Measurements from ENCODE around the gene MICAL3.

The MICAL3 gene

DNA sequence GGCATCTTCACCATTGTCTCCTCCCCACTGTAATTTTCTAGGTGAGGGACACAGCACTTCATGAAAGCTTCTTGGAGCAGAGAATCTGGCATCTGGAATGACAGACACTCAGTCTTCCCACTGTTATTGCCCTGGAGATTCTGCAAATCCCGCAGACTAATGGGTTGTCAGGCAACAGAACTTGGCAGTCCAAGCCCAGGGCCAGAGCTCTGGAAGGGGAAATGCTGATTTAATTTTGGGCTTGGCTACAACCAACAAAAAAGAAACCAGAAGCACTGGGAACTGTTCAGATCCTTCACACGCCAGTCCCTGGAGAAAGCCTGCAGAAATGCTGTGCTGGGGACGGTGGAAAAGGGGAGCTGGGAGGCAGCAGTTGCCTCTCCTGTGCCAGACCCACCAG is 178.6 kb downstream of the MICAL3 start:
- 0 out of 2 replicates have a peak, but pooled peaks cover 3% of the 10 kb centered on the region for H3K36me3 ChIP-seq (ENCODE audit: control insufficient read depth, insufficient read depth, low read length)
- no peaks in the 10 kb centered on the region; the same call in 1 of the 2 replicates for H3K4me1 ChIP-seq (ENCODE audit: control insufficient read depth, insufficient read depth, low read length)
- DNase-seq (ENCODE audit: low read depth, low spot score) = no peak
- H3K9me3 ChIP-seq (ENCODE audit: control insufficient read depth, insufficient read depth, low read length) = no peaks in the 10 kb centered on the region
- no CpG with 5 or more reads among the region's 3 CpGs for WGBS (ENCODE audit: insufficient coverage, insufficient read length)
- no peak overlapping the region for H3K27ac ChIP-seq (ENCODE audit: low read length)
- H3K27me3 ChIP-seq (ENCODE audit: control insufficient read depth, insufficient read depth, low read length) = no peaks in the 10 kb centered on the region
- H3K4me3 ChIP-seq (ENCODE audit: low read length) = no peak overlapping the region

DNA sequence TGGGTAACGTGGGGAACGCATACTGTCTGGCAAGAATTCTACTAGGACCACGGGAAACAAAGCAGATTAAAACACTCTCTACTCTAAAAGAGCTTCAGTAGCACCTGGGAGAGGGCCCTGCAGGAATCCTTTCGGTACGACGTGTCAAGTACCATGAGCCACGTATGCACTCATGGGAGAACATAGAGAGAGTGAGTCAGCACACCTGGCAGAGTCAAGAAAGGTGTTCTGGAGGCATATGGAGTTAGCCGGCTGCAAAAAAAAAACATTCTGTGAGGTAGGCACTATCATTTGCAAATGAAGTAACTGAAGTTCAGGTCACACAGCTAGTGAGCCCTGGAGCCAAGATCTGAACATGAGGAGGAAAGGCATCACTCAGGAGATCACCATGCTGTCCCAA is 179.0 kb downstream of the MICAL3 start:
- Histone ChIP-seq H3K4me3 (ENCODE audit: low read length) (no peak overlapping the region), H3K9me3 (ENCODE audit: control insufficient read depth, insufficient read depth, low read length) (no peaks in the 10 kb centered on the region), H3K27ac (ENCODE audit: low read length) (no peak overlapping the region), H3K36me3 (ENCODE audit: control insufficient read depth, insufficient read depth, low read length) (0 out of 2 replicates have a peak, but pooled peaks cover 3% of the 10 kb centered on the region), H3K4me1 (ENCODE audit: control insufficient read depth, insufficient read depth, low read length) (no peaks in the 10 kb centered on the region; the same call in 1 of the 2 replicates), H3K27me3 (ENCODE audit: control insufficient read depth, insufficient read depth, low read length) (no peaks in the 10 kb centered on the region)
- WGBS (ENCODE audit: insufficient coverage, insufficient read length) = no CpG with 5 or more reads among the region's 8 CpGs
- no peak for DNase-seq (ENCODE audit: low read depth, low spot score)

DNA sequence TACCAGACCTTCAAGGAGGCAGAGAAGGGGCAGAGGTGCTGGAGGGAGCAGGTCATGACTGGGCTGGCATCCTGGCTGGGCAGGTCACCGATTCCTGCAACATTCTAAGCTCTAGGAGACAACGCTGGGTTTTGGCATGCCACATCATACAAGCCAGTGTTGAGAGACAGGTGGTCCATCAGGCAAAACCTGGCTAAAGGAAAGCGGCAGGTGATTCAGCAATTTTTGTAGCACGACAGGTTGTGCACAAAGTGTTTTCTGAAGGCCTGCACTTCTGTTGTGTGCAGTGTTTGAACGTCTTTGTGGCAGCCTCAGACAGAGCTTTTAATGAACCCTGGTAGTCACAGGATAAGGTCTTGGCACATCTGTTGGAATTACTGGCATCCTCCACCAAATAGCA is 180.2 kb downstream of the MICAL3 start:
- Histone ChIP-seq H3K36me3 (ENCODE audit: control insufficient read depth, insufficient read depth, low read length) (0 out of 2 replicates have a peak, but pooled peaks cover 3% of the 10 kb centered on the region), H3K4me1 (ENCODE audit: control insufficient read depth, insufficient read depth, low read length) (no peaks in the 10 kb centered on the region; the same call in 1 of the 2 replicates), H3K4me3 (ENCODE audit: low read length) (no peak overlapping the region), H3K27ac (ENCODE audit: low read length) (no peak overlapping the region), H3K9me3 (ENCODE audit: control insufficient read depth, insufficient read depth, low read length) (no peaks in the 10 kb centered on the region), H3K27me3 (ENCODE audit: control insufficient read depth, insufficient read depth, low read length) (no peaks in the 10 kb centered on the region)
- DNase-seq (ENCODE audit: low read depth, low spot score) = no peak
- no CpG with 5 or more reads among the region's 5 CpGs for WGBS (ENCODE audit: insufficient coverage, insufficient read length)

DNA sequence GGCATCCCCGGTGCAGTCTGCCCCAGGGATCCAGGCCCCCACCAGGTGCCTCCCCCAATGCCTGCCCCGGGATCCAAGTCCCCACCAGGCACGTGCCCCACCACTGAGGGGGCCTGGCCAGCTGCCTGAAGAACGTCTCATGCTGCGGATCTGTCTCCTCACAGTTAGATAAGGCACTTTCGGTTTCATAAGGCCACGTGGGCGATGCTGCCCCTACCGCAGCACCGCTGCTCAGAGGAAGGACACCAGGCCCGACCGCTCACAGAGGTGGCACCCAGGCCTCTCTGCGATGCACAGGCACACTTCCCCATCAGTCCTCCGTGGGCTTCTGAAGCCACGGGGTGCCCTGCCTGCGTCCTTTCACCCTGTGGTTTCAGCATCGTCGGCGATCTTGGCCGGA is 182.0 kb downstream of the MICAL3 start:
- Histone ChIP-seq H3K27ac (ENCODE audit: low read length) (no peak overlapping the region), H3K4me3 (ENCODE audit: low read length) (no peak overlapping the region), H3K4me1 (ENCODE audit: control insufficient read depth, insufficient read depth, low read length) (no peaks in the 10 kb centered on the region; the same call in 1 of the 2 replicates), H3K36me3 (ENCODE audit: control insufficient read depth, insufficient read depth, low read length) (0 out of 2 replicates have a peak, but pooled peaks cover 3% of the 10 kb centered on the region), H3K9me3 (ENCODE audit: control insufficient read depth, insufficient read depth, low read length) (no peaks in the 10 kb centered on the region), H3K27me3 (ENCODE audit: control insufficient read depth, insufficient read depth, low read length) (no peaks in the 10 kb centered on the region)
- no peak for DNase-seq (ENCODE audit: low read depth, low spot score)
- WGBS (ENCODE audit: insufficient coverage, insufficient read length) = no CpG with 5 or more reads among the region's 20 CpGs

DNA sequence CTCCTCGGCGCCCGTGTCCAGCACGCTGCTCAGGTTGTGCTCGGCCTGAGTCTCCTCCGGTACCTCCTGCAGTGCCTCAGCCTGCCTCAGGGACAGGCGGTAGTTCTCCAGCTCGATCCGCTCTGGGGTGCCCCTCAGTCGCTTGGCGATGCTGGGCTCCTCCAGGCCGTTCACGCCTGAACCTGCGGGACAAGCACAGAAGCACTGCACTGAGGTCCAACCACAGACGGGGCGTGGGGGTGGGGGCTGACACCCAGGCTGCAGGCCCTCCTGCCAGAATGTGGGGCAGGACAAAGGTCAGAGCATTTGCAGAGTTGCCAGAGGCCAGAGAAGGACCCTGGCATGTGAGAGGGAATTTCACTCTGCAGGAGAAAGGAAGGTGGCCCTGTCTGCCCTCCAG is 182.5 kb downstream of the MICAL3 start:
- WGBS (ENCODE audit: insufficient coverage, insufficient read length) = no CpG with 5 or more reads among the region's 16 CpGs
- Histone ChIP-seq H3K27me3 (ENCODE audit: control insufficient read depth, insufficient read depth, low read length) (no peaks in the 10 kb centered on the region), H3K4me3 (ENCODE audit: low read length) (no peak overlapping the region), H3K27ac (ENCODE audit: low read length) (no peak overlapping the region), H3K36me3 (ENCODE audit: control insufficient read depth, insufficient read depth, low read length) (0 out of 2 replicates have a peak, but pooled peaks cover 3% of the 10 kb centered on the region), H3K9me3 (ENCODE audit: control insufficient read depth, insufficient read depth, low read length) (no peaks in the 10 kb centered on the region), H3K4me1 (ENCODE audit: control insufficient read depth, insufficient read depth, low read length) (no peaks in the 10 kb centered on the region; the same call in 1 of the 2 replicates)
- DNase-seq (ENCODE audit: low read depth, low spot score) = no peak

DNA sequence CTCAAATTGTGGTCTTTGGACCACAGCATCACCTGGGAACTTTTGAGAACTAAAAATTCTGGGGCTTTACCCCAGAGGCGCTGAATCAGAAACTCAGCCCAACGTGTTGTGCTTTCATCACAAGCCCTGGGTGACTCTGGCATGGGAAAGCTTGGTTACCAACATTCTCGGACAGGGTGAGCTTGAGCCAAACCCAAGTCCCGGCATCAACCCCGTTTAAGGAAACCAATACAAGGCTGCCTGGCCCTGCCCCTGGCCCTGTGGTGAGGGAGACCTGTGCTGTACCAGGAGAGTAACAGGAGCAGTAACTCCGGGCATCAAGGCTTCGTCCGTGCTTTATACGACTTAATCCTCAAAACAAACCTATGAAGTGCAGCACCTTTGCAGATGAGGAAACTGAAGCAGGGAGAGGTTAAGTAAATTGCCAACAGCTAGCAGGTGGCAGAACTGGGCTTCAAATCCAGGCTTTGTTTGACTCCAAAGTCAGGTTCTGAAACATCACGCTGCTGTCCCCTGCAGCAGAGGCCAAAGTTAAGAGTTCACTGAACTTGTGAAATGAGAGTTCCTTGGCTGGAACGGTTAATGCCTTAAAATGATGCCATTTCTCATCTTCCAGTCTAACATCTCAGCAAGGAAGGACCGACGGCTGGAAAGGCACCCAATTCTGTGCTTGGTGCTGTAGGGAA is 186.0 kb downstream of the MICAL3 start:
- WGBS (ENCODE audit: insufficient coverage, insufficient read length) = no CpG with 5 or more reads among the region's 13 CpGs

DNA sequence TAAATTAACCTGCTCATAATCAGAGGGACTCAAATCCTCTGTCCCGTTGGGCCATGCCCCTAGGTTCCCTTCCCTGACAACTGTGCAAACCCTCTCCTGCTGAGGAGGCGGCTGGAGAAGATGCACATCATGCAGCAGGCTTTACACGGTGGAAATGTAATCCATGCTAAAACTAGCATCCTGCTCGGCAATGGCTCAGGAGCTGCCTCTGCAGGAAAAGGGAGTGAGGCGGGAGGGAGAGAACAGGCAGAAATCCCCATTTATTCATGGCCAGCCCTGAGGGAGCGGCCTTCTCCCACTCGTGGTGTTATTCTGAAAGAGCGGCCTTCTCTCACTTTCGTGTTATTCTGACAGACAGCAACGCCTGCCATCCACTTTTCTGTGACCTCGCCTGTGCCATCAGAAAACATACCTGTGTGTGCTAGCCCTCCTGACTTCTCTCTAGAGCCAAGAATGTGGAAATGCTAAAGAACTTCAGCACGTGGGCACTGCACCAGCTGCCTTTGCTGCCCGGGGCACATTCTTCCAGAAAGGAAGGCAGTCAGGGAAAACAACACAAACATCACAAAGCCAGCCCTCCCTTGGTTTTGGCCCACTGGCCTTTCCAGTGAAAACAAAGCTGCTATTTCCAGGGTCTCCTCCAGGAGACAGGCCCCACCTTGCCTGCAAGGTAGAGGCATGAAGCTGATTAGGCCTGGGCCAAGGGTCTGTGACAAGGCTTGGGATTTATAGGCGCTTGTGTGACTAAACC is 187.2 kb downstream of the MICAL3 start:
- no CpG with 5 or more reads among the region's 14 CpGs for WGBS (ENCODE audit: insufficient coverage, insufficient read length)
- Histone ChIP-seq H3K36me3 (ENCODE audit: control insufficient read depth, insufficient read depth, low read length) (0 out of 2 replicates have a peak, but pooled peaks cover 3% of the 10 kb centered on the region), H3K27me3 (ENCODE audit: control insufficient read depth, insufficient read depth, low read length) (no peaks in the 10 kb centered on the region), H3K4me3 (ENCODE audit: low read length) (no peak overlapping the region), H3K4me1 (ENCODE audit: control insufficient read depth, insufficient read depth, low read length) (no peaks in the 10 kb centered on the region), H3K9me3 (ENCODE audit: control insufficient read depth, insufficient read depth, low read length) (no peaks in the 10 kb centered on the region), H3K27ac (ENCODE audit: low read length) (no peak overlapping the region)
- no peak for DNase-seq (ENCODE audit: low read depth, low spot score)

More for the DNA sequence above, 186.0 kb downstream of the MICAL3 start:
- H3K9me3 ChIP-seq (ENCODE audit: control insufficient read depth, insufficient read depth, low read length) = no peaks in the 10 kb centered on the region
- H3K36me3 ChIP-seq (ENCODE audit: control insufficient read depth, insufficient read depth, low read length) = 0 out of 2 replicates have a peak, but pooled peaks cover 3% of the 10 kb centered on the region
- no peak overlapping the region for H3K4me3 ChIP-seq (ENCODE audit: low read length)
- no peaks in the 10 kb centered on the region for H3K4me1 ChIP-seq (ENCODE audit: control insufficient read depth, insufficient read depth, low read length)
- no peaks in the 10 kb centered on the region for H3K27me3 ChIP-seq (ENCODE audit: control insufficient read depth, insufficient read depth, low read length)
- DNase-seq (ENCODE audit: low read depth, low spot score) = no peak
- no peak overlapping the region for H3K27ac ChIP-seq (ENCODE audit: low read length)

DNA sequence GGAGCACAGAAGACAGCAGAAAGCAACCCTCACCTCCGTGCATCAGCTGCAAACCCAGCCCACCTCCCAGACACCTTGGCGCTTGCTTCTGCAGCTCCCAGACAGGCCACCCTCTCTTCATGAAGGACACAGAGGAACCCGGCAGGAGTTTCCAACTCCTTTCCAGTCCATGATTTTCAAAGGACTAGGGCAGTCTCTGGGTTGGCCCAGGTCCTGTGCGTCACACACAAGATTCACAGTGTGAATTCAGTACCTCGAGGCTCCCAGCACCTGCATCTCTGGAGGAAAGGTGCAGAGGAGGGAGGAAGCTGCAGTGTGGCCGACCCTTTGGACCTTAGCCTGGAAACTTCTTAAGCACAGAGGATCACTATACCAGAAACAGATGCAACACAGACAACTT is 189.1 kb downstream of the MICAL3 start:
- Histone ChIP-seq H3K27me3 (ENCODE audit: control insufficient read depth, insufficient read depth, low read length) (no peaks in the 10 kb centered on the region), H3K4me1 (ENCODE audit: control insufficient read depth, insufficient read depth, low read length) (no peaks in the 10 kb centered on the region), H3K27ac (ENCODE audit: low read length) (no peak overlapping the region), H3K9me3 (ENCODE audit: control insufficient read depth, insufficient read depth, low read length) (no peaks in the 10 kb centered on the region), H3K4me3 (ENCODE audit: low read length) (no peak overlapping the region), H3K36me3 (ENCODE audit: control insufficient read depth, insufficient read depth, low read length) (no peaks in the 10 kb centered on the region)
- WGBS (ENCODE audit: insufficient coverage, insufficient read length) = no CpG with 5 or more reads among the region's 6 CpGs
- DNase-seq (ENCODE audit: low read depth, low spot score) = no peak

DNA sequence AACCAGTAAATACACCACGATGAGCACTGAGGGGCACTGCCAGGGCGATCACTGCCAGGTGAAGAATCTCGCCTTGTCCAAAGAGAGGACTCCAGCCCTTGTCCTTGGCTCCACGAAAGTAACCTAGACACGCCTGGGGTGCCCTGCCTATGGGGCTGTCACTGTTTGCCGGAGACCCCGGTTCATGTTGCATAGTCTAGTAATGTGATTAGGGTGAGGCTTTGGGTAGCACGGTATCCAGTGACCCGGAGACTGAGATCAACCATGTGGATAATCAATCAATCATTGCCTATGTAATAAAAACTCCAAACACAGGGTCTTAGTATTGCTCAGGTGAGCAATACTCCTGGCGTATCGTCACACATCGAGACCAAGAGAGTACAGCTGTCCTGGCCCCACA is 190.9 kb downstream of the MICAL3 start:
- H3K9me3 ChIP-seq (ENCODE audit: control insufficient read depth, insufficient read depth, low read length) = no peaks in the 10 kb centered on the region
- H3K27ac ChIP-seq (ENCODE audit: low read length) = no peak overlapping the region
- no peaks in the 10 kb centered on the region for H3K27me3 ChIP-seq (ENCODE audit: control insufficient read depth, insufficient read depth, low read length)
- DNase-seq (ENCODE audit: low read depth, low spot score) = no peak
- H3K4me3 ChIP-seq (ENCODE audit: low read length) = no peak overlapping the region
- no CpG with 5 or more reads among the region's 12 CpGs for WGBS (ENCODE audit: insufficient coverage, insufficient read length)
- no peaks in the 10 kb centered on the region for H3K36me3 ChIP-seq (ENCODE audit: control insufficient read depth, insufficient read depth, low read length)
- H3K4me1 ChIP-seq (ENCODE audit: control insufficient read depth, insufficient read depth, low read length) = no peaks in the 10 kb centered on the region

DNA sequence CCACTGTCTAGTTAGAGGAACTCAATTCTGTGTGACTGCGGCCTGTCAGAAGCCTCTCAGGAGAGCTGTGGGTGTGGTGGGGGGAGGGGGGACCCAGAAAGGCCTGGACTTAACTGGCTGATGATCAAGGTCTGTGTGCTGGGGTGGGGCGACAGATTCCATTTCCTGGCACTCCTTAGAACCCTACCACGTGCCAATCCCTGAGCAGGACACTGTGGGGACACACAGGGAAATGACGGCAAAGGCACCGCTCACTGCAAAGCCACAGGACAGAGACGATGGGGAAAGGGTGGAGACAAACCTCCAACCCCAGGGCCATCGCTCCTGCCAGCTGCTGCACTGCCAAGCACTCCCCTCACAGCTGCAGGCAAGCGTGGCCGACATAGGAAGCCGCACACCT is 191.7 kb downstream of the MICAL3 start:
- WGBS (ENCODE audit: insufficient coverage, insufficient read length) = no CpG with 5 or more reads among the region's 10 CpGs
- Histone ChIP-seq H3K27me3 (ENCODE audit: control insufficient read depth, insufficient read depth, low read length) (no peaks in the 10 kb centered on the region), H3K4me3 (ENCODE audit: low read length) (no peak overlapping the region), H3K4me1 (ENCODE audit: control insufficient read depth, insufficient read depth, low read length) (no peaks in the 10 kb centered on the region), H3K27ac (ENCODE audit: low read length) (no peak overlapping the region), H3K36me3 (ENCODE audit: control insufficient read depth, insufficient read depth, low read length) (no peaks in the 10 kb centered on the region), H3K9me3 (ENCODE audit: control insufficient read depth, insufficient read depth, low read length) (no peaks in the 10 kb centered on the region)
- no peak for DNase-seq (ENCODE audit: low read depth, low spot score)

All from iPS DF 6.9 (cell line).